Stimulated activated CD4-positive, alpha-beta T cell treated with anti-CD3 and anti-CD28 coated beads, Interleukin-4, amount 100 ng/mL, for 48 hours (primary cell): ENCODE data around the gene SLX9.
A peak's percentile ranks its signal among the peaks of the same experiment; 100 is the strongest.
"Not testable (repeated sequence)": the region's sequence is repeated elsewhere in the genome, so short reads cannot be mapped to it uniquely, and the experiment has no call there.

ENCODE experiments used
- DNase-seq, 2 donors: peaks; one replicate each; pipeline ENCODE4 v3.0.0-alpha.2; 2020; ENCODE audit warnings: low read depth in 2 of 2

Gene SLX9

DNA sequence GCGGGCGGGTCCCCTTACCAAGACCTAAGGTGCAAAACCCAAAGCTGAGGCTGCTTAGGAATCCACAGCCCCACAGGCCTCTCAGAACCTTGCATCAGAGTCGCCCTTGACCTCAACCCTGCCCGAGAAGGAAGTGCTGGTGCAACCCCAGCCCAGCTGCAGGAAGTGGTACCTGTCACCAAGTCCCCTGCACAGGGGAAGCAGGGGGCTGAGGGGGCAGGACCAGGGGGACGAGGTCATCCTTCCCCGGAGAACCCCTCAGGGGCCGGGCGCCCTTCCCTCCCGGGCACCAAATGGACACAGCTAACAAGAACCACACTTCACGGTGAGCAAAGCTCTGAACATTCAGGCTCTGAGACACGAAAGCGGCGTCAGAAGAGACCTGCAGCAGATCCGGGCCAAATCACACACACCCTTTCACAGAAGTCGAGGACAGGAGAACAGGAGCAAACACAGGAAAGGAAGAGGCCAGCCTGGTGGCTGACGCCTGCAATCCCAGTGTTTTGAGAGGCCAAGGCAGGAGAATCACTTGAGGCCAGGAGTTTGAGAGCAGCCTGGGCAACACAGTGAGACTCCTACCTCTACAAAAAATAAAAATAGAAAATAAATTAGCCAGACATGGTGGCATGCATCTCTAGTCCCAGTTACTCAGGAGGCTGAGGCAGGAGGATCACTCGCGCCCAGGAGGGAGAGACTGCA lies 25.5 kb upstream of the SLX9 start:
- DNase-seq = peak in 1 of 2 donors; percentile 42

DNA sequence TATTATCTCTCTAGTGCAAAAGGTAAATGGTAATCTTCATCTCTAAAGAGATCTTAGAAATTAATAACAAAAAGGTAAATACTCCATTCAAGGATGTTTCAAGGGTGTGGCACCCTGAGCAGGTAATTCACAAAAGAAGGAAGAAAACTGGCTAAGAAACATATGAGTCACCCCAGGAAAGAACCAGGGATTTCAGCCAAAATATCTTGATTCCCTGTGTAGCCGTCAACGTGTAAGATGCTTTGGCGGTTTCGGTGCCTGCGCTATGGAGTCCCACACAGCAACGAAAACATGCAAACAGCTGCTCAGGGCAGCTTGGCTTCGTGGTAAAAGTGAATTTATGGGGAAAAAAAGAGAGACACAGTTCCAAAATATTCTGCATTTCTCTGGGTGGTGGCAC lies 22.9 kb upstream of the SLX9 start:
- no peak for DNase-seq

DNA sequence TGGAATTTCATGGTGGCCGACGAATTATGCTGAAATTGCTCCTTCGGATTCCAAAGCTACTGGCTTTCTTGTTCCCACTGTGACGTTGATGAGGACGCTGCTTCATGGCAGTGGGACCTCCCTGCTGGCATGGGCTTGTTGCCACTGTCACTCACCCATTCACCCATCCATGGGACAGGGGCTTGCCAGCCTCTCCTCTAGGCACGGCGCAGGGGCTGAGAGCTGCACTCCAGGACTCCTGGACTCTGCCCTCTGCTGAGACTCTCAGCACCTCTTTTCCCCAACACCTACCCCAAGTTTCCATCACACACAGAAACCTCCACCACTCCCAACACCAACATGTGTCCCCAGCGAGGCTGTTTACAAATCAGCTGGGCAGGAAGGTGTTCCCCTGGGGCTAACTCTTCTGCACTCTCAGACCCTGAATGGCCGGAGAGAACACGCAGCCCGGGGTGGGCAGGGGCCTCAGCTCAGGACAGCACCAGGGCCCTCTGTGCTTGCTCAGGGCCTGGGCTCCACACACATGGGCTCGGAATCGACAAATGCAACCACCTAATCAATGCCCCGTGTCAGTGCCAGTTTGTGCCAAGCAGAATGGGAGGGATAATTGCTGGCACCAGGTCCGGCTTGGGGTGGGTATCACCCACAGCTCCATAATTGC lies 22.3 kb upstream of the SLX9 start:
- no peak for DNase-seq

- DNase-seq = no peak
These were observed 21.7 kb upstream of the SLX9 start for GRCh38 chr21:44918107-44918470.

- DNase-seq = no peak
These were observed 21.2 kb upstream of the SLX9 start for GRCh38 chr21:44918581-44919033.

GRCh38 chr21:44919111-44919912 lies 20.5 kb upstream of the SLX9 start:
- no peak for DNase-seq

GRCh38 chr21:44919913-44920693 lies 19.7 kb upstream of the SLX9 start:
- DNase-seq = no peak

GRCh38 chr21:44920694-44921604 lies 18.9 kb upstream of the SLX9 start, which contains the start of gene ITGB2:
ITGB2 (minus strand) TSS chr21:44920899; CDS start chr21:44910782, 10,117 bp downstream.
- peak in 1 of 2 donors; percentile 54 for DNase-seq

- DNase-seq = no peak
These were observed 17.9 kb upstream of the SLX9 start for GRCh38 chr21:44921928-44922327.

- no peak for DNase-seq
These were observed 16.2 kb upstream of the SLX9 start for GRCh38 chr21:44923480-44924084.

- DNase-seq = no peak
These were observed 15.0 kb upstream of the SLX9 start for GRCh38 chr21:44924606-44925377.

- no peak for DNase-seq
These were observed 14.5 kb upstream of the SLX9 start for GRCh38 chr21:44925378-44925755.

GRCh38 chr21:44926331-44927101 lies 13.3 kb upstream of the SLX9 start:
- DNase-seq = peak in 1 of 2 donors; percentile 33

DNA sequence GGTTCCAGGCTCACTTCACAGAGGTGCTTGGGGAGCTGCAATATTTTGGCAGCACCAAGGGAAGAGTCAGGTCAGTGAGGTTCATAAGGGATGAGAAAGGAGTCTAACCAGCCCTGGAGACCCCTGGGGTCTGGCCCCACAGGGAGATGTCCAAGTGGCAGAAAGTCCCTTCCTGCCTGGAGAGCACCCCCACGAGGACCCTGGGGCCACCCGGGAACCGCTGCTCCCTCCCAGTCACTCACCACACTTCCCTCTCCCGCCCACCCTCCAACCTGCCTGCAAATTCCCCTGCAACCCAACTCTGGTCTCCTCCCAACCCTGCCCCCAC lies 12.6 kb upstream of the SLX9 start:
- no peak for DNase-seq

GRCh38 chr21:44927587-44928461 lies 12.0 kb upstream of the SLX9 start:
- peak; percentile 81 to 86 for DNase-seq

GRCh38 chr21:44928500-44929241 lies 11.2 kb upstream of the SLX9 start:
- not testable (repeated sequence) for DNase-seq

- no peak for DNase-seq
These were observed 10.5 kb upstream of the SLX9 start for GRCh38 chr21:44929242-44929798.
